NCI-H187 (cell line): ENCODE results near the gene UBAP2L.
"Not testable (repeated sequence)": the region's sequence is repeated elsewhere in the genome, so short reads cannot be mapped to it uniquely, and the experiment has no call there.

Experiments
- DNase-seq, 2 experiments: peaks; one replicate each; lab custom pipeline; 2025; lab: John Stamatoyannopoulos, UW

UBAP2L gene

GRCh38 chr1:154307670-154308270 is 87.0 kb downstream of the UBAP2L start:
- not testable (repeated sequence) for DNase-seq

GRCh38 chr1:154309136-154309535 is 88.4 kb downstream of the UBAP2L start:
- DNase-seq = not testable (repeated sequence)

DNA sequence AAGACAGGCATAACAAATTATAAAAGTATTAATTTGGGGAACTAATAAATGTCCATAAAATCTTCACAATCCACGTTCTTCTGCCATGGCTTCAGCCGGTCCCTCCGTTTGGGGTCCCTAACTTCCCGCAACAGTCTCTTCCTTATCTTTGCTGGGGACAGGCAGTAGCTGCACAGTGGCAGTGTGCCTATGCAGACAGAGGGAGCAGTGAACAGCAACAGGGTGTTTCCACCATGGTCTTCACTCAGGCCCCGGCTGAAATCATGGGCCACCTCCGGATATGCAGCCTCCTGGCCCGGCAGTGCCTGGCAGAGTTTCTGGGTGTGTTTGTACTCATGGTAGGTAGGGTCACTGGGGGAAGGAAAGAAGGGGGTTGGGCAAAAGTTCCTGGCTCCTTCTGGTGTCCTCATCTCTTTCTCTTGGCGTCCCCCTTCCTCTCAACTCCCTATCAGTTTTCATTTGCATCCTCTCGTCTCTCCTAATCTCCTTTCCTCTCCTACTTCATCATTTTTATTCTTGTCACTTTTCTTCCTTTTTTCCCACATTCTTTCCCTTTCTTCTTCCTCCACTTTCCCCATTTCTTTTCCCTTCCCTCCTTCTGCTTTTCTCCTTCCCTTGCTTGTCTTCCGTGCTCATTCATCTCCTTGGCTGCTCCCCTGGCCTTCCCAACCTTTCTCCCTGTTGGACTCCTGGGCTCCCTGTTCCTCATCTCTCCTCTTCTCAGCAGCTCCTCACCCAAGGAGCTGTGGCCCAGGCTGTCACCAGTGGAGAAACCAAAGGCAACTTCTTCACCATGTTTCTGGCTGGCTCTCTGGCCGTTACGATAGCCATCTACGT is 91.7 kb downstream of the UBAP2L start:
- DNase-seq = not testable (repeated sequence)

DNA sequence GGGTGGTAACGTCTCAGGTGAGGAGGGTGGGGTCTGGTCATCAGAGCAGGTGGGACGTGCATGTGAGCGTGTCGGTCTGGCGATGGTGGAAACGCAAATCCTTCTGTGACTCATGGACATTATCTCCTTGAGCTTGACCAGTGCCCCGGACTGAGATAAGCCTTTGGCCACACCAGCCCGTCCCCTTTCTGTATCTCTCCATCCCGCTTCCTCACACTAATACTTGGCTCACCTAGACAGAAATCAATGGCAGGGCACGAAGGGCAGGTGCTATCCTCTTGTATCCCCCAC is 92.3 kb downstream of the UBAP2L start:
- DNase-seq = no peak

GRCh38 chr1:154314226-154314625 is 93.5 kb downstream of the UBAP2L start:
- DNase-seq = not testable (repeated sequence)

- DNase-seq = no peak
These were observed 95.9 kb downstream of the UBAP2L start for GRCh38 chr1:154316704-154317103.

- DNase-seq = no peak
These were observed 97.6 kb downstream of the UBAP2L start for GRCh38 chr1:154318386-154318785.
